AML-193 (cell line): ENCODE data around the gene TRIM50.
"Not testable (repeated sequence)": the region's sequence is repeated elsewhere in the genome, so short reads cannot be mapped to it uniquely, and the experiment has no call there.

Experiments used
- DNase-seq, 2 experiments: peaks; one replicate each; lab custom pipeline; 2025; lab: John Stamatoyannopoulos, UW

The TRIM50 gene

DNA sequence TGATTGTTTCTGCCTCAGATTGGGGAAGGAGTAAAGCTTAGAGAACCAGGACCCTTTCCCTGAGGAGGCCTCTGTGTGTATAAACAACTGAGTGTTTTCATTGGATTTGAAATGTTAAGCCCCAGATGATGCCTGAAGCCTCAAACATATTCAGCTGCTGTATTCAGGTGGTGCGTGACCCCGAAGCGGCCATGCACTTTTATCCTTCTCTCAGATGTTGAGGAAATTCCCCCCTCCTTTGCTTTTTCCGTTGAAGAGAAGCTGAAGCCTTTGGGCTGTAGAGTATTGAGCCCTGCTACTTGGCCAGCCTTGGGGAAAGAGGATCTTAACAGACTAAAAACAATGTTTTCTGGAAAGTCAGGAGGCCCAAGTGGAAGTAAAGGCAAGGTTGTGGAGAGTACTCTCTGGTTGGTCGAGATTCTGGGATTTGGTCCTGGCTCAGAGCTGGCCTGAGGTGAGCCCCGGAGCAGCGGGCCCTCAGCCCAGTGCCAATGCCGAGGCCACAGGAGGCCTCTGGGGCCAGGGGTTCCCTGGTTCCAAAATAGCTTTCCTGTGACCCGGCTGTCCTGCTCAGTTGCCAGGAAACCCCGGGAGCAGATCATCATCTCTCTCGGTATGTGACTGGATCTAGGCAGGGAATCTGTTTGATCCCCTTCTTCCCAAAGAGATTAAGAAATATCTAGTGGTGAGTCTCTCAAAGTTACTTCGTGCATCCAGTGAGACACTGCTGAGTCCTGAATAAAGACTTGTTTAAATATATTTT, 22.6 kb upstream of the TRIM50 start:
- no peak for DNase-seq

DNA sequence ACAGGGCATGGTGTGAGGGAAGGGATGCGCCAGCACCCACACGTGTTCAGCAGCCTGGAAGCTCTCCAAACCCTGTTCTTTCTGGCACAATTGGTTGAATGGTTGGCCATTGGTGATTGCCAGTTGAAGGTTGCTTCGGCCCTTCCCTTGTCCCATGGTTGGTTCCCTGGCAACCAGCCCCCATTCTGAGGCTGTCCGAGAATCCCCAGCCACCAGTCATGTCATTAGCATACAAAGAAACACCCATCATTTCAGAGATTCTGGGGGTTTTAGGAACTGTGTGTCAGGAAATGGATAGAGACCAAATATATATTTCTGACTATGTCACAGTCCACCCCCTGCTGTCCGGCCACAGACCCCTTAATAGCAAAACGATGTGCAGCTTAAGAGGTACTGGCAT, 21.9 kb upstream of the TRIM50 start:
- no peak for DNase-seq

DNA sequence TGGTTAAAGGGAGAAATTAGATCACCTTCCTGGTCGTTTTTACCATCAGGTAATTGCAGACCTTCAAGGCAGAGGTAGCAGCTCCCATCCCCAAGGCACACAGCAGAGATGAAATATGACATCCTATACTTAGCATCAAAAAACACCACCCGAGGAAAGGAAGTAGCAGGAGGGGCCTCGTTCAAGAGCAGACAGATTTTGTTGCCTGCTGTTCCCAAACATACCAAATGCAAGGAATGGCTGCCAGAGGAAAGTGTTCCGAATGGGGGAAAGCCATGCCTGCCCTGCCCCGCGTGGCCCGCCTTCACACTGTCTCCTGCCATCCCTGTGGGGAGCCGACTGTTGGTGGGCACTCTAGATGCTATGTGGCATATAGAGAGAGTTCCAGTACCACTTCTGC, 18.1 kb upstream of the TRIM50 start:
- no peak for DNase-seq

DNA sequence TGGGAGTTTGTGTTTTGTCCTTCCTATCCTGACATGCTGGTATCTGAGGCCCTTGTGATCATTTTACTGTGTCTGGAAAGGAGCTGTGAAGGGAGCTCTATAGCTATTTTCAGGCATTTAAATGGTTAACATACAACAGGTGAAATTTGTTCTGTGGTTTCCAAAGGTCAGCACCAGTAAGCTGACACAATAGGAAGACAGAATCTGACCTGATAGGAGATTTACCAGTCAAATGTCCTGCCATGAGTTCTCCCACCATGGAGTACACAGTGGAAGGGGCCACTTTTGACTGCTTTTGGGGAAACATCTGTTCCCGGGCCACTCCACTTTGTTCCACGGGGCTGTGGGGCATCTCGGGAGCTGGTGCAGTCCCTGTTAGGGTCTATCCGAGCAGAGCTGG, 17.7 kb upstream of the TRIM50 start:
- DNase-seq, result no peak

DNA sequence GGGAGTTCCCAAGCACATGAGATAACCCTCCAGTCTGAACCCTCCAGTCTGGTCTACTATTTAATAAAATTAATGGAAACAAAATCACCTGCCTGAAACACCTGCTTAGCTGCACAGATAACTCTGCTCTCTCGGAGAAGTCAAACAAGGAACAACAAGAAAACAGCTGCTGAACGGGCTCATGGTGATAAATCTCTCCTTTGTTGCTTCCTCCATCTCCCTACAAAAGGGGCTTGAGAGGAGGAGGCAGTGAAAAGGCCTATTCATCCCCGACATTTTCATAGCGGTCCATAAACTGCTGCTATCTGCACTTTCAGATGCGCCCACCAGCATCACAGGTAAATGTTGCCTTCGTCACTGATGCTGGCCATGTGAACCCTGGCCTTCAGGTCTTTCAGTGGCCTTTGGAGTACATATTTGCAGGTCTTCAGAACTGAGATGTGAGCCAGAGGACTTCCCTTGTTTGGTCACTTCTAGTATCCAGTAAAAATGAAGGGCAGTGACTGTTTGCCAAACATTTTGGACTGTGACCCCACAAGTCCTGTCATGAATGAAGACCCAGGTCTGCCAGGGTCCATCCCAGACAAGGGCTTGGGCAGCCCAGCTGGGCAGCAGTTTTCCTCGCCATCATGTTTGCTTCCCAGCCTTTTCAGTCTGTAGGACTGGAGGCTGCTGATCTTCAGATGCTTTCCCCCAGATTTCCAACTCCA, 15.9 kb upstream of the TRIM50 start:
- DNase-seq, result no peak

DNA sequence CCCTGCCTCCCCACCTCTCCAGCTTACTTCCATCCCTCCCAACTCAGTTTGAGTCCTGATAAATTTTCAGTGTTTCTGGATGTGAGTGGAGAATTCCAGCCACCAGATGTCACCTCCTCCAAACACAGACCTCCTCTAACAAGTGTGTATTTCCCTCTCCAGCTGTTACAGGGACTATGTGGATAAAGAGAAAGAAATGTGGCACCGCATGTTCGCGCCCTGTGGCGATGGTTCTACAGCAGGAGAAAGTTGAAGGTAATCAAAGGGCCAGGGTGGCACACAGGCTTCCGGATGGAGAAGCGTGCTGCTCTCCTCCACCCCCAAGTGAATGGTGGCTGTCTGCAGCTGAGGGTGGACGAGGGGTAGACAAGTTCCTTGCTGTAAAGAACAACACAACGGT, 14.8 kb upstream of the TRIM50 start:
- DNase-seq, result no peak

DNA sequence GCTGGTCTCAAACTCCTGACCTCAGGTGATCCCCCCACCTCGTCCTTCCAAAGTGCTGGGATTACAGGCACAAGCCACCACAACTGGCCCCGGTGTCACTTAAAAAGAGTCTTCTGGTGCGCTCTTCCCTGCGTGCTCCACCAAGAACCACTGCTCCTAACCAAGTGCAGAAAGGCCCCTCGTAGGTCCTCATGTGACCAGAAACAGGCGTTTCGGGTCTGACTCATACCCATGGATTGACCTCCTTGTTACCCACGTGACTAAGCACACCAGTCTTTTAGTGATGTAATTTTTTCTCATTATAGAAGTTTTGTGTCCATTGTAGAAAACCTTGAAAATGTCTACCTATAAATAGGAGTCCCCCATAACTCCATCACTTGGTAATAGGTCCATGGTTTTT, 14.0 kb upstream of the TRIM50 start:
- DNase-seq, result no peak

DNA sequence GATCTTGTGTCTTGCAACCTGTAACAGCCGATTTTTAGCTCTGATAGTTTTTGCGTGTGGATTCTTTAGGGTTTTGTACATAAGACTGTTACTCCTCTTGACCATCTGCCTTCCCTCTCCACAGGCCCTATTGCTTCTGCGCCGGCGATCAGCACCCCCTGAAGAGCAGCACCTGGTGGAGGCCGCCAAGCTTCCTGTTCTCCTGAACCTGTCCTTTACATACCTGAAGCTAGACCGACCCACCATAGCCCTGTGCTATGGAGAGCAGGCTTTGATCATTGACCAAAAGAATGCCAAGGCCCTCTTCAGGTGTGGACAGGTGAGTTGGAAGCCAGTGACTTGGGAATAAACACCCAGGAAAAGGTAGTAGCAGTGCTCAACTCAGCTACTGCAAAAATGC, 12.6 kb upstream of the TRIM50 start:
- DNase-seq, result no peak

DNA sequence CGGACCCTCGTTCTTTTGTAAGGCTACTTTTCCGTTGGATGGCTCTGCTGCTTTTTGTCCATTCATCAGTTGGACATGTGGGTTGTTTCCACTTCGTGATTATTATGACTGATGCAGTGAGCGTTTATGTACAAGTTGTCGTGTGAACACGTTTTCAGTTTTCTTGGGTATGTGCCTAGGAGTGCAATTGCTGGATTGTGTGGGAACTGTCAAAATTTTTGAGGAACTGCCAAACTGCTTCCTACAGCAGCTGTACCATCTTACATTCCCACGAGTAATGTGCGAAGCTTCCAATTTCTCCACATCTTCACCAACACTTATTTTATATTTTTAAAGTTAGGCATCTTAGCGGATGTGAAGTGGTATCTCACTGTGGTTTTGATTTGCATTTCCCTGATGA, 10.4 kb upstream of the TRIM50 start:
- DNase-seq, result no peak

DNA sequence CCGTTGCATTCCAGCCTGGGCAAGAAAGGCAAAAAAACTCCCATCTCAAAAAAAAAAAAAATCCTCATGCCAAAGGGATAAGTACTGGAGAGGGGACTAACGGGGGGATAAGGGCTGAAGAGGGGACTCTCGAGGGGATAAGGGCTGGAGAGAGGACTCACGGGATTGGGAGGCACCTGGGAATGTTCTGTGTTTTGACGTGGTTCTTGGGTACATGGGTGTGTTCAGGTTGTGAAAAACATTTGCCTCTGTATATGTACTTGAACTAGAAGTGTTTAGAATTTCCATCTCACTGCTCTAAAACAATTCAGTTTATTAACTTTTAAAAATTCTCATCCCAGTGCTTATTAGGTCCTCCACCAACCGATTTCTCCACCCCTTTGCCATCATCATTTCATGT, 4.6 kb upstream of the TRIM50 start:
- no peak for DNase-seq

DNA sequence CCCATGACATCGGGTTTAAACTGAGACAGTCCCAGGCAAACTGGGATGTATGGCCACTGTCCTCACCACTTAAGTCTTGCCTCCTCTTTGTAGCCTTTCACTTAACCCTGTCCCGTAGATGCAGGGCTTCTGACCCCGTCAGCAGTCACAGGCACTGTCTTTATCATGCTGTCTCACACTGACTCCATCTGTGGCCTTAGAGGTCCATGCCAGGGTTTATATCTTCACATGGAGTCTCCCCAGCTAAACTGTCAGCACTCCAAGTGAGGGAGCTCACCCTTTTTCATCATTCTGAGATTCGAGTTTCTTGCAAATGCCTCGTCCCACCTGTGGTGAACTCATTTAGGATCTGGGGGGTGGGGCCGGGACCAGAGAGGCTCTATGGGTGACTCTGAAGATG, 2.9 kb upstream of the TRIM50 start:
- DNase-seq, result no peak

DNA sequence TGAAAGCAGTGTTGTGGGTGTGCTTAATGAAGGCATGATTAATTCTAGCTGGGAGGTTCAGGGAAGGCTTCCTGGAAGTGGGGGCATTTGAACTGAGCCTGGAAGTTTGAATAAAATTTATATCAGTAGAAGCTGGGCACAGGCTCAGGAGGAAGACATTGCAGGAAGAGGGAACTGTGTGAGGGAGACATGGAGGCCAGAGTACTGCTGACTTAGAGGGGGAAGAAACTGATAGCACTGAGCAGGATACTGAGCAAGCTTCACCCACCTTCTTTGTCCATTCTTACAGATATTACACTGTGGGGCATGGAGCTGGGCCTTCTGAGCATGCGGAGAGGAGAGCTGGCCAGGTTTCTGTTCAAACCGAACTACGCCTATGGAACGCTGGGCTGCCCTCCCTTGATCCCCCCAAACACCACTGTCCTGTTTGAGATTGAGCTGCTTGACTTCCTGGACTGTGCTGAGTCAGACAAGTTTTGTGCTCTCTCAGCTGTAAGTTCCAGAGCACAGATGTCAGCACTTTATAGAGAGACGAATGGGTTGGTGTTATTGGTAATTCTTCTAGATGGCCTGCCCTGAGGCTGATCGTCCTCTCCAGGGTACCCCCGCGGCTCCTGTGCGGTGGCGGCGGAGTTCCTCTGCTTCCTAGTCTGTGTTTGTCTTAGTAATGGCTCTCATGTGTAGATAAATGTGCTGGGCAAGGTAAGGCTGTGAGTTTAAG, 2.1 kb upstream of the TRIM50 start:
- DNase-seq, result no peak

DNA sequence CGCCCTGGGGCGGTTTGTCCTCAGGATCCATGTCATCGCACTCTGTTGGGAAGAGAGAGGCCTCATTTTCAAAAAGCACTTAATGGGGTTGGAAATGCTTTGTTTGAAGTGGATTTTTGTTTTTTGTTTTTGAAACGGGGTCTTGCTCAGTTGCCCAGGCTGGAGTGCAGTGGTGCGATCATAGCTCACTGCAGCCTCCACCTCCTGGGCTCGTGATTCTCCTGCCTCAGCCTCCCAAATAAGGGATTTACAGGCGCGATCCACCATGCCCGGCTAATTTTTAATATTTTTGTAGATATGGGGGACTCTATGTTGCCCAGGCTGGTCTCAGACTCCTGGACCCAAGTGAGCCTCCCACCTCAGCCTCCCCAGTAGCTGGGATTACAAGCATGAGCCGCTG, 814 bp upstream of the TRIM50 start:
- DNase-seq, result no peak

DNA sequence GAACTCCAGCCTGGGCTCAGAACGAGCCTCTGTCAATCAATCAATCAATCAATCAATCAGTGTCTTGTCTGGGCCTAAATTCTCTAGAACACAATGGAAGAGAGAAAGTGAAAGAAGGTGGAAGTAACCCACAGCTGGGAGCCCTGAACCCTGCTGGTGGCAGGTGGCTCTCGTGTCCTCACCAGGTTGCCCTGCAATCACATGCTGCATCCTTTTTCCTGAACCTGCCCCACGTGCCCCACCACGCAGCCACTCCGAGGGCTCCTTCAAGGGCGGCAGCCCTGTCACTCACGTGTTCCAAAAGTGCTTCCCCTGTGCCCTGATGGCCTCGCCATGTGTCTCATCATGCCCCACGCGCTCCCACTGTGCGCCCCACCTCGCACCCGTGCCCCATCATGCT, 433 bp downstream of the TRIM50 start:
- DNase-seq, result not testable (repeated sequence)

DNA sequence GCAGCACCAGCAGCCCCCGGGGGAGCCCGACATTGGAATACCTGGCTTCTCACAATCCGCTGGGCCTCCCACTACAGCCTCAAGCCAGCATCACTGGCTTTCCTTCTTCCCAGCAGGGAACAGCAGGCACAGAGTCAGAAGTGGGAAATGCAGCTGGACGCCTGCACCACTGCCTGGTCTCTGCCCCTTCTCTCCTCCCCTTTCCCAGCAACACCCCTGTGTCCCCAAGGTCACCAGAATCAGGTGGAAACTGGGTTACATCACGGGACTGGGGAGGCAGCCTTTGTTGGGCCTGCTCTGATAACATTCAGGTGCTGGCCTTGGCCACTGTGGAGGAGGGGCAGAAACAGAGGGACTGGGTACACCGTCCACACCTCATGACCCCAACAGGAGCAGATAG, 2.5 kb downstream of the TRIM50 start:
- DNase-seq, result not testable (repeated sequence)

DNA sequence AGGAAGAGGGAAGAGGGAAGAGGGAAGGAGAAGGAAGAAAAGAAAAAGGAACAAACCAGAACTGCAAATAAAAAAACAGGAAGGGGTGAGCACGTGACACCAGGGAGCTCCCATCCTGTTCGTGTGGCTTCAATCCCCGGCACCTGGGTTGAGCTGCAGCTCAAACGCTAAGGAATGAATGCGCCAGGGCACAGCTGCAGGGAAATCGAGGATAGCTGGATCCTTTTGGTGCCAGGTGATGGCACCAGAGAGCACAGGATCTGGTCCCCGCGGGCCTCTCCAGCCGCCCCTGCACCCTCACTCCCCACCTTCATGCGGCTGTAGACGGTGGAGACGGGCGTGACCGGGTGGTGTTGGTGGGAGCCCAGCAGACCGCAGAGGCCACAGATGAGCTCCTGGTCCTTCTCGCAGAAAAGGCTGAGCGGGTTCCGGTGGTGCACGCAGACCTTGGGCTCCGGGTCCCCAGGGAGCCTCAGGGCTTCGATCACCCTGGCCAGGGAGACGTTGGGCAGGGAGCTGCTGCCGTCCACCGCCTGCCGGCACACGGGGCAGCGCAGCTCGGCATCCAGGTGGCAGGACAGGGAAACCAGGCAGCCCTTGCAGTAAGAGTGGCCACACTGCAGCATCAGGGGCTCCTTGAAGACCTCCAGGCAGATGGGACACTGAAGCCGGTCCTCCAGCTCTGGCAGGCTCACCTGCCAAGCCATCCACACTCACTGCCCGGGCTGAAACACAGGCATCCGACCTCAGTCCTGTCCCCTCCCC, 3.6 kb downstream of the TRIM50 start:
- peak; percentile 32 to 45 for DNase-seq

DNA sequence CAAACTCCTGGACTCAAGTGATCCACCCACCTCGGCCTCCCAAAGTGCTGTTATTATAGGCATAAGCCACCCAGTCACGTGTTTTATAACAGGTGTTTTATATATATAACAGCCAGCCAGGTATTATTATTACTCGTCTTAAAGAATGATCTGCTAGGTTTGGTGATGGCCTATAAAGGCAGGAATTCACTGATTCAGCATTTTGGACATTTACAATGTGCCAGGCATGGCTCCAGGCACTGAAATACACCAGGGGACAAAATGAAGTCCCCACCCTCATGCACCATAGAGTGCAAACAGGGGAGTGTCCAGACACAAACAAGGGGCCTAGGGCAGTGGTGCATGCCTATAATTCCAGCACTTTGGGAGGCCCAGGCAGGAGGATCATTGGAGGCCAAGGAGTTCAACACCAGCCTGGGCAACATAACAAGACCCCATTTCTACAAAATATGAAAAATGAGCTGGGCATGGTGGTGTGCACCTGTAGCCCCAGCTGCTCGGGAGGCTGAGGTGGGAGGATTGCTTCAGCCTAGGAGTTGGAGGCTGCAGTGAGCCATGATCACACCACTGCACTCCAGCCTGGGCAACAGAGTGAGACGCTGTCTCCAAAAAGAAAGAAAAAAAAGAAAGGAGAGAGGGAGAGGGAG, 4.3 kb downstream of the TRIM50 start:
- not testable (repeated sequence) for DNase-seq

DNA sequence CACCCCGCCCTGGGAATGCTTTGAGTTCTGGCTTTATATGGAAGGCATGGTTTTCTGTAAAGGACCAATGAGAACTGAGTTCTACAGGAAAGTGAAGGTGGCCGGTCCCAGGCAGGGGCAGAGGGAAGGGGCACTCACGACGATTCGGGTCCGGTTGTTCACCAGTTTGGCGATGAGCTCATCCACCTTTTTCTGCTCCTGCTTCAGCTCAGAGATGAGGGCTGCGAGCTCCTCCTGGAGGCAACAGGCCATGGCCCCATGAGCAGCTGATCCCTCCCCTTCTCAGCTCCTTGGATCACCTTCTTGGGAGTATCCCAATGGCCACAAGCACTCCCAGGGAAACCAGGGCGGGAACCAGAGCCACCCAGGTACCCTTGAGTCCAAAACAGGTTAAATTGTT, 7.9 kb downstream of the TRIM50 start:
- not testable (repeated sequence) for DNase-seq

DNA sequence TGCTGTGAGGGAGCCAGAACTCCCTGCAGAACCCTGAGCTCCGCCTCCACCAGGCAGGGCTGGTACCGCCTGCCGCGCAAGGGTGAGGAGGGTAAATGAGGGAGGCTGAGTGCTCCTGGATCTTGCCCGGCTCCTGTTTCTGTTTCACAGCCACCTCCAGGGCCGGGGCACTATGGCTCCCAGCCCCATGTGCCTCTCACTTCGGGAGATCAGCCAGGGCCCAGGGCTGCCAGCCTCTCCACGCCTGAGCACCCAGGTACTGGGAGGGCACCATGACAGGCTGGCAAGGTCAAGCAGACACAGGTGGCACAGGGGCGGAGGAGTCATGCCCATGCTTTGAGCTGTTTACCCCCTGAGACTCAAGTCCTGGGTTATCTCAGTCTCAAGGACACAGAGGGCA, 8.3 kb downstream of the TRIM50 start:
- not testable (repeated sequence) for DNase-seq

DNA sequence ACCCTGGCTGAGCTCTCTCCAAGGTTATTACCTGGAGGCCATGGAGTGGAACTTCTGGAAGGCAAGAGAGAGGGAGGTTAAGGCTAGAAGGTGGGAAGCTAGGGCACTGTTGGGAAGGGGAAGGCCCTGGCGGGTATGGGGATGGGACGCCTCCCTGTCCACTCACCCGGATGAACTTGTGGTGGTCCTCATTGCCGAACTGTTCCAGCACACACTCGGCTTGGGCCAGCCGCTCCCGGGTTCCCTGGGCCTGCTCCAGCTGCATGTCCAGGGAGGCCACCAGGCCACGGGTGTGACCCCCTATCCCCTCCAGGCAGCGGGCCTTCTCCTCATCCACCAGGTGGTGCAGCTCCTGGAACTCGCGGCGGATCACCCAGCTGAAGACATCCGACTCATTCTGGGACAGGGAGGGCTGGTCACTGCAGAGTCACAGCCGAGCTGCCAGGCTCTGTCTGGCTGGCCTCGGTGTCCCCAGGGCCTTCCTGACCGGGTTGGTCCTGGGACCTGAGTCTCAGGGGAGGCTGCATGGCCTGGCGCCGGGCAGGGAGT, 9.2 kb downstream of the TRIM50 start:
- DNase-seq, result not testable (repeated sequence)

DNA sequence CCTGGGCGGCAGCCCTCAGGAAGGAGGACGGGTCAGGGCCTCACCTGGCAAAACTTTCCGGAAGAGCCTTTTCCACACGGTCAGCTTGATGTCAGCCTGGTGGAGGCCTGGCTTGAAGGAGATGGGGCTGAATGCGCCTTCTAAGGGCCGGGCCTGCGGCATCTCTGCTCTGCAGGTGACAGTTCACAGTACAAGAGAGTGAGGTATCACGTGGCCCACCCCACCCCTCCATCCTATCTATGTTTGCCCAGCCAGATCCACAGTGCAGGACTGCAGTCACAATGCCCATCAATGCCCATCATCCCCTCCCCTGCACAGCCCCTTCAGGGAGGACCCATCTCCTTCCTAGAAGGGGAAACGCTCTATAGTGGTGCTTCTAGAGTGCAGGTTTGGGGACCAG, 11.4 kb downstream of the TRIM50 start:
- no peak for DNase-seq

DNA sequence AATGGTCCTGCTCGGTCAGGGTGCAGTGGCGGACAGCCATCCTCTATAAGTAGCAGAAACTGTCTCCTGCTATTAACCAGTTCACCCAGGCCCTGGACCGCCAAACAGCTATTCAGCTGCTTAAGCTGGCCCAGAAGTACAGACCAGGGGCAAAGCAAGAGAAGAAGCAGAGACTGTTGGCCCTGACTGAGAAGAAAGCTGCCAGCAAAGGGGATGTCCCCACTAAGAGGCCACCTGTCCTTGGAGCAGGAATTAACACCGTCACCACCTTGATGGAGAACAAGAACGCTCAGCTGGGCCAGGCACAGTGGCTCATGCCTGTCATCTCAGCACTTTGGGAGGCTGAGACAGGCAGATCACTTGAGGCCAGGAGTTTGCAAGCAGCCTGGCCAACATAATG, 13.6 kb downstream of the TRIM50 start:
- no peak for DNase-seq
